ENCODE data around the gene IL17RC. TPM values are rescaled to one million over a fixed set of nuclear protein-coding genes. Genes with fewer than 3 reads are reported as not detected.

Gene IL17RC
- total RNA-seq, 1 experiment from 2014 or later, result 23.6 TPM

- no peak for DNase-seq (ENCODE audit: low read depth, low spot score)
- in situ Hi-C loops (cut with HindIII; ENCODE audit: low pct_unique_long_range_greater_than_20kb, low sequenced_read_pairs) (no loop called here), intact Hi-C loops (cut with micrococcal nuclease; ENCODE audit: unreplicated experiment) (no loop called here)
- H3K4me3 ChIP-seq (ENCODE audit: low read depth in 2 of 2, low read length in 2 of 2), result peak overlapping the region; percentile 43 to 50
- ATAC-seq, result peak; percentile 74
- ChIA-PET POLR2A (no interaction called here), CTCF (interaction anchor here (0.6 kb wide), 2 partner anchors 15 to 32 kb away, joined by 5 to 11 read pairs; no protein-coding TSS in a partner anchor)
- peak overlapping the region; percentile 85 for H3K27ac ChIP-seq (ENCODE audit: low read length)
- TF ChIP-seq CTCF (IDR thresholded peaks at IDR 0.05) (no peak; the same call in 1 of the 2 replicates), SIN3A (IDR thresholded peaks at IDR 0.05; ENCODE audit: borderline replicate concordance, insufficient read depth, low read depth, low read length) (no peak), REST (IDR thresholded peaks at IDR 0.05; ENCODE audit: insufficient read depth in 1 of 2, low read depth in 2 of 2, low read length in 1 of 2) (no peak)
- no peaks in the 10 kb centered on the region for H3K9me3 ChIP-seq (ENCODE audit: control insufficient read depth, insufficient read depth, low read depth, low read length)
- no TSS peak for BruUV-seq (replicated peaks)
- peaks cover 25% of the 10 kb centered on the region for H3K4me1 ChIP-seq (ENCODE audit: control insufficient read depth, insufficient read depth, low read length)
- H3K27me3 ChIP-seq (ENCODE audit: control insufficient read depth, insufficient read depth, low read length), result no peaks in the 10 kb centered on the region
- no peaks in the 10 kb centered on the region for H3K36me3 ChIP-seq (ENCODE audit: control insufficient read depth, insufficient read depth, low read length)
These were observed 1.4 kb upstream of the IL17RC start for GRCh38 chr3:9915254-9916141.

GRCh38 chr3:9916346-9916733 is 558 bp upstream of the IL17RC start:
- intact Hi-C loops (cut with micrococcal nuclease; ENCODE audit: unreplicated experiment), result no loop called here
- in situ Hi-C loops (cut with HindIII; ENCODE audit: low pct_unique_long_range_greater_than_20kb, low sequenced_read_pairs), result no loop called here
- Histone ChIP-seq H3K4me1 (ENCODE audit: control insufficient read depth, insufficient read depth, low read length) (peaks cover 25% of the 10 kb centered on the region), H3K27me3 (ENCODE audit: control insufficient read depth, insufficient read depth, low read length) (no peaks in the 10 kb centered on the region), H3K36me3 (ENCODE audit: control insufficient read depth, insufficient read depth, low read length) (no peaks in the 10 kb centered on the region), H3K4me3 (ENCODE audit: low read depth in 2 of 2, low read length in 2 of 2) (peak overlapping the region; percentile 44 to 72), H3K27ac (ENCODE audit: low read length) (peak overlapping the region; percentile 83), H3K9me3 (ENCODE audit: control insufficient read depth, insufficient read depth, low read depth, low read length) (no peaks in the 10 kb centered on the region)
- DNase-seq (ENCODE audit: low read depth, low spot score) (no peak), ATAC-seq (no peak)
- no TSS peak for BruUV-seq (replicated peaks)
- ChIA-PET POLR2A (interaction anchor here (0.6 kb wide), 1 partner anchor 25 kb away, joined by 3 read pairs; no protein-coding TSS in a partner anchor), CTCF (no interaction called here)
- TF ChIP-seq SIN3A (IDR thresholded peaks at IDR 0.05; ENCODE audit: borderline replicate concordance, insufficient read depth, low read depth, low read length) (no peak), TCF7L2 (IDR thresholded peaks at IDR 0.05; ENCODE audit: low read depth, low read length) (no peak), CTCF (IDR thresholded peaks at IDR 0.05) (no peak), REST (IDR thresholded peaks at IDR 0.05; ENCODE audit: insufficient read depth in 1 of 2, low read depth in 2 of 2, low read length in 1 of 2) (no peak), POLR2AphosphoS5 (IDR thresholded peaks at IDR 0.05; ENCODE audit: low read depth, low read length) (no peak)

All from Panc1 (cell line).